Endothelial cell of umbilical vein (primary cell): ENCODE measurements around the gene SENP8. TPM values are rescaled to one million over a fixed set of nuclear protein-coding genes. Genes with fewer than 3 reads are reported as not detected.

Source experiments
- BruUV-seq: library from RNA; stranded (reverse); fragments of 400-500 nt; replicated peaks from 2 replicates; lab custom pipeline; 2021; lab: Mats Ljungman, UMichigan
- CTCF ChIA-PET: fragments of 300-600, 350-600 bp; sonication (Branson Sonifier 250); formaldehyde crosslinking; loops from one replicate; lab custom pipeline; 2021; ENCODE audit warnings: antibody characterized with exemption, inconsistent platforms; lab: Charles Lee
- POLR2A ChIA-PET: fragments of 300-600, 350-600 bp; sonication (Branson Sonifier 250); formaldehyde crosslinking; loops from one replicate; lab custom pipeline; 2021; ENCODE audit warnings: antibody characterized with exemption, inconsistent platforms; lab: Charles Lee
- DNase-seq: peaks from one replicate; pipeline ENCODE4 v3.0.0-alpha.2; 2011; ENCODE audit warnings: low read depth, low spot score
- FAIRE-seq: peaks from 2 replicates; lab custom pipeline; 2011; peaks lifted over from hg19 to GRCh38; lab: Jason Lieb, UNC
- H2AFZ ChIP-seq: 2 replicates; pipeline ENCODE4 v1.6.0; 2012; ENCODE audit warnings: low read depth, low read length, control low read depth, inconsistent platforms
- H3K27ac ChIP-seq: 2 replicates; pipeline ENCODE4 v1.5.1; 2011; ENCODE audit warnings: low read depth, mild to moderate bottlenecking, control low read depth, low read length, moderate library complexity; ENCODE audit not compliant: insufficient read depth
- H3K27me3 ChIP-seq, 2 experiments: 2 replicates each; pipeline versions ENCODE4 v1.6.0 to v1.6.1; 2011; ENCODE audit warnings: low read length in 2 of 2, mixed read lengths in 1 of 2; ENCODE audit not compliant: control insufficient read depth in 2 of 2, insufficient read depth in 2 of 2
- H3K36me3 ChIP-seq, 2 experiments: 2 replicates in 1 of 2; 3 replicates in 1 of 2; pipeline ENCODE4 v1.5.1; 2011; ENCODE audit warnings: low read length in 2 of 2, mild to moderate bottlenecking in 1 of 2, moderate library complexity in 1 of 2; ENCODE audit not compliant: control insufficient read depth in 2 of 2, insufficient read depth in 2 of 2; ENCODE audit errors: extremely low read depth in 1 of 2
- H3K4me1 ChIP-seq: 3 replicates; pipeline ENCODE4 v1.5.1; 2011; ENCODE audit warnings: mild to moderate bottlenecking, low read length; ENCODE audit not compliant: control insufficient read depth, insufficient read depth; ENCODE audit errors: extremely low read depth
- H3K4me2 ChIP-seq: 2 replicates; pipeline ENCODE4 v1.6.1; 2011; ENCODE audit warnings: low read length, control low read depth, mixed read lengths; ENCODE audit not compliant: insufficient read depth
- H3K4me3 ChIP-seq, 3 experiments: fragments of 200-600 bp in 1 of 3; sonication (generic), shearing (Covaris generic) in 1 of 3; replicated peaks in 1 of 3; 2 replicates each; pipeline ENCODE4 v1.5.1; 2011 to 2016; ENCODE audit warnings: control low read depth in 3 of 3, low read length in 3 of 3, mild to moderate bottlenecking in 2 of 3, inconsistent platforms in 1 of 3, low read depth in 1 of 3, moderate library complexity in 1 of 3; ENCODE audit not compliant: insufficient read depth in 1 of 3
- H3K79me2 ChIP-seq: 2 replicates; pipeline ENCODE4 v1.6.0; 2012; ENCODE audit warnings: low read length, inconsistent platforms; ENCODE audit not compliant: control insufficient read depth, insufficient read depth
- H3K9ac ChIP-seq: replicated peaks from 2 replicates; pipeline ENCODE3; 2011; ENCODE audit warnings: low read length, control low read depth; ENCODE audit not compliant: insufficient read depth; ENCODE audit errors: extremely low read depth
- H3K9me1 ChIP-seq: replicated peaks from 3 replicates; pipeline ENCODE4 v1.6.0; 2011; ENCODE audit warnings: mild to moderate bottlenecking, low read length; ENCODE audit not compliant: control insufficient read depth, insufficient read depth; ENCODE audit errors: extremely low read depth
- H3K9me3 ChIP-seq: replicated peaks from 2 replicates; pipeline ENCODE4 v1.5.1; 2012; ENCODE audit warnings: low read length, inconsistent platforms; ENCODE audit not compliant: control insufficient read depth, insufficient read depth
- H4K20me1 ChIP-seq: replicated peaks from 2 replicates; pipeline ENCODE3; 2011; ENCODE audit warnings: mild to moderate bottlenecking, low read length; ENCODE audit not compliant: control insufficient read depth, insufficient read depth; ENCODE audit errors: extremely low read depth
- CTCF ChIP-seq, 2 donors: IDR thresholded peaks; 1 replicate in 1 of 2; 2 replicates in 1 of 2; pipeline ENCODE4 v1.5.1; 2011; ENCODE audit warnings: low read length in 2 of 2, mild to moderate bottlenecking in 2 of 2, moderate library complexity in 2 of 2, control low read depth in 1 of 2, inconsistent platforms in 1 of 2, low read depth in 1 of 2; ENCODE audit not compliant: insufficient read depth in 1 of 2; ENCODE audit errors: extremely low read depth in 1 of 2
- EZH2 ChIP-seq: IDR thresholded peaks from 2 replicates; pipeline ENCODE4 v1.6.1; 2012; ENCODE audit warnings: borderline replicate concordance, low read depth, mild to moderate bottlenecking, moderate library complexity, low read length, inconsistent platforms; ENCODE audit not compliant: severe bottlenecking
- FOS ChIP-seq: IDR thresholded peaks from 2 replicates; pipeline ENCODE4 v1.6.1; 2011; ENCODE audit warnings: mild to moderate bottlenecking, low read length, moderate library complexity, borderline replicate concordance; ENCODE audit not compliant: insufficient read depth
- GATA2 ChIP-seq: IDR thresholded peaks from 2 replicates; pipeline ENCODE4 v1.7.0; 2011; ENCODE audit warnings: low read depth, mild to moderate bottlenecking, moderate library complexity, mixed read lengths, low read length; ENCODE audit not compliant: insufficient read length, insufficient read depth
- JUN ChIP-seq: IDR thresholded peaks from 2 replicates; pipeline ENCODE4 v1.6.1; 2011; ENCODE audit warnings: borderline replicate concordance, low read depth; ENCODE audit not compliant: insufficient read length, insufficient read depth
- MAX ChIP-seq: IDR thresholded peaks from 2 replicates; pipeline ENCODE4 v1.6.1; 2011; ENCODE audit not compliant: insufficient read depth, insufficient read length
- MYC ChIP-seq: IDR thresholded peaks from one replicate; pipeline ENCODE4 v1.6.1; 2011; ENCODE audit warnings: mild to moderate bottlenecking, low read depth, low read length
- POLR2A ChIP-seq: IDR thresholded peaks from 2 replicates; pipeline ENCODE4 v1.6.1; 2012; ENCODE audit warnings: low read depth, mild to moderate bottlenecking, control low read depth, low read length
- POLR2AphosphoS5 ChIP-seq: IDR thresholded peaks from 2 replicates; pipeline ENCODE4 v1.6.1; 2012; ENCODE audit warnings: low read depth, mild to moderate bottlenecking, control low read depth, low read length, moderate library complexity; ENCODE audit not compliant: insufficient read depth
- dilution Hi-C: fragments of 300-500 bp; cut with MboI; formaldehyde crosslinking; loops from one replicate; pipeline ENCODE4 v1.15.0; 2019; ENCODE audit warnings: low sequenced_read_pairs; ENCODE audit not compliant: extremely low pct_ligation_motif_present
- intact Hi-C: fragments of 100-400 bp; cut with micrococcal nuclease; formaldehyde crosslinking; loops from one replicate; pipeline ENCODE4 v1.10.0; 2022
- polyA plus RNA-seq, 4 experiments: library from polyadenylated mRNA; depleted of rRNA in 3 of 4; stranded (reverse) in 3 of 4; unstranded in 1 of 4; fragments of >200 nt; gene quantifications; 2 replicates each; pipeline versions ENCODE4 v1.2.1 to v1.2.3, GENCODE V29; 2011 to 2012; ENCODE audit warnings: missing spikeins in 1 of 4
- total RNA-seq: library from RNA; stranded (reverse); gene quantifications from 2 replicates; pipeline ENCODE4 v1.2.3, GENCODE V29; 2021

The SENP8 gene
- total and polyA plus RNA-seq, 2 donors (not counting 3 experiments of a cell fraction or from before 2014, with no cell fraction given), result 0.91 to 1.3 TPM

- DNase-seq (no peak), FAIRE-seq (no peak)
- CTCF ChIA-PET, result no interaction called here
- no peaks in the 10 kb centered on the region for H3K9me1 ChIP-seq
- no peak overlapping the region for H3K9ac ChIP-seq
- intact Hi-C loops, result no loop called here
- no TSS peak for BruUV-seq
- H3K79me2 ChIP-seq, result no peaks in the 10 kb centered on the region
- H3K27ac ChIP-seq, result no peak overlapping the region
- no peaks in the 10 kb centered on the region for H4K20me1 ChIP-seq
- H2AFZ ChIP-seq, result no peak overlapping the region
- POLR2A ChIA-PET, result no interaction called here
- dilution Hi-C loops, result no loop called here
- no peaks in the 10 kb centered on the region for H3K4me1 ChIP-seq
- no peaks in the 10 kb centered on the region for H3K27me3 ChIP-seq
- TF ChIP-seq MYC, result no peak
- no peak for TF ChIP-seq EZH2
- TF ChIP-seq CTCF (IDR thresholded peaks at IDR 0.05; ENCODE audit: extremely low read depth in 1 of 2, insufficient read depth in 1 of 2, low read depth in 1 of 2, low read length in 2 of 2), result no peak
- no peak for TF ChIP-seq FOS
- no peak for TF ChIP-seq JUN
- no peak for TF ChIP-seq MAX
- TF ChIP-seq GATA2, result no peak
- TF ChIP-seq POLR2A, result no peak
- TF ChIP-seq POLR2AphosphoS5, result no peak
- no peaks in the 10 kb centered on the region for H3K9me3 ChIP-seq
- H3K36me3 ChIP-seq, result no peaks in the 10 kb centered on the region
- H3K4me3 ChIP-seq, result no peak overlapping the region
- H3K4me2 ChIP-seq, result no peak overlapping the region
Observed at GRCh38 chr15:72135719-72136118, 17.5 kb downstream of the SENP8 start.
